K562 (cell line): ENCODE results near the gene EHD2. TPM values are rescaled to one million over a fixed set of nuclear protein-coding genes. Genes with fewer than 3 reads are reported as not detected.

Source experiments
- BMI1 ChIP-seq: fragments of 150-350 bp; IDR thresholded peaks from 2 replicates; pipeline ENCODE4 v1.6.1; 2014; ENCODE audit warnings: low read length
- EZH2 ChIP-seq: IDR thresholded peaks from 2 replicates; pipeline ENCODE4 v1.6.1; 2012; ENCODE audit warnings: low read depth, mild to moderate bottlenecking, inconsistent platforms, low read length, borderline replicate concordance
- GATA2 ChIP-seq: sonication (generic); formaldehyde crosslinking; IDR thresholded peaks from 2 replicates; pipeline ENCODE4 v1.4.0; 2020; ENCODE audit warnings: mild to moderate bottlenecking, missing genetic modification reagents
- KLF13 ChIP-seq: fragments of 450-650 bp; IDR thresholded peaks from 2 replicates; pipeline ENCODE4 v1.6.1; 2016; ENCODE audit warnings: missing genetic modification characterization, low read depth, mild to moderate bottlenecking, missing compliant biosample characterization, moderate library complexity, borderline replicate concordance
- KLF16 ChIP-seq: IDR thresholded peaks from 2 replicates; pipeline ENCODE4 v1.6.1; 2016; ENCODE audit warnings: antibody characterized with exemption
- RAD21 ChIP-seq, 2 experiments: fragments of 250-450 bp in 1 of 2; fragments of 450-650 bp in 1 of 2; sonication (Bioruptor Pico) in 1 of 2; formaldehyde crosslinking in 1 of 2; IDR thresholded peaks in 1 of 2; conservative IDR thresholded peaks in 1 of 2; 2 replicates each; pipeline versions ENCODE4 v1.4.0 to v1.8.0; 2020 to 2022; ENCODE audit warnings: mild to moderate bottlenecking in 2 of 2, moderate library complexity in 1 of 2
- TFE3 ChIP-seq: fragments of 450-650 bp; formaldehyde crosslinking; IDR thresholded peaks from 2 replicates; pipeline ENCODE4 v1.4.0; 2020; ENCODE audit warnings: mild to moderate bottlenecking, mixed read lengths
- U2AF1 ChIP-seq: fragments of 200-400 bp; formaldehyde crosslinking; optimal IDR thresholded peaks from 2 replicates; pipeline ENCODE3; 2017; ENCODE audit warnings: mild to moderate bottlenecking, low read depth, low read length, moderate library complexity
- ZBTB11 ChIP-seq, 3 experiments: fragments of 200-800 bp in 1 of 3; fragments of 250-450 bp in 1 of 3; fragments of 450-650 bp in 1 of 3; sonication (Bioruptor Pico) in 1 of 3; sonication (Bioruptor generic) in 1 of 3; formaldehyde crosslinking in 1 of 3; IDR thresholded peaks; 2 replicates each; pipeline versions ENCODE4 v1.6.1 to v1.8.0; 2016 to 2022; ENCODE audit warnings: mild to moderate bottlenecking in 2 of 3, missing genetic modification characterization in 2 of 3, missing compliant biosample characterization in 1 of 3, moderate library complexity in 1 of 3
- ZBTB34 ChIP-seq: fragments of 250-450 bp; sonication (Bioruptor Pico); IDR thresholded peaks from 2 replicates; pipeline ENCODE4 v1.8.0; 2021; ENCODE audit warnings: mild to moderate bottlenecking, moderate library complexity
- polyA plus RNA-seq, 8 experiments: library from polyadenylated mRNA; depleted of rRNA in 4 of 8; stranded (reverse) in 5 of 8; unstranded in 3 of 8; fragments of >200 nt; fragmentation: Nextera tagmentation in 2 of 8; fragmentation: Illumina TruSeq in 1 of 8; extraction: Ambion mirVana in 2 of 8; extraction: Trizol in 1 of 8; gene quantifications; 2 replicates each; pipeline versions ENCODE4 v1.2.1 to v1.2.3, GENCODE V29; 2011 to 2014; ENCODE audit warnings: inconsistent platforms in 1 of 8, missing spikeins in 1 of 8
- total RNA-seq, 7 experiments: library from RNA; depleted of rRNA in 6 of 7; stranded (reverse); fragments of >200 nt in 6 of 7; fragmentation: Illumina TruSeq in 2 of 7; extraction: Trizol in 2 of 7; gene quantifications; 2 replicates each; pipeline versions ENCODE4 v1.2.1 to v1.2.3, GENCODE V29; 2011 to 2021; ENCODE audit warnings: low replicate concordance in 1 of 7

EHD2 gene
- total and polyA plus RNA-seq, 9 of the 15 experiments (the other 6 are each of a cell fraction or from before 2014, with no cell fraction given) = 1.7 to 32.2 (median 3.0) TPM

- TF ChIP-seq TFE3 (CRISPR knock-in tag) (no peak), RAD21 (CRISPR knock-in tag; conservative IDR thresholded peaks at IDR 0.05 in 1 of 2, IDR thresholded peaks at IDR 0.05 in 1 of 2) (no peak), KLF13 (no peak), U2AF1 (no peak), GATA2 (CRISPR knock-in tag) (peak; percentile 52; the same call in 1 of the 2 replicates), ZBTB34 (CRISPR knock-in tag) (no peak), ZBTB11 (CRISPR knock-in tag; IDR thresholded peaks at IDR 0.05) (no peak), BMI1 (no peak), EZH2 (no peak), KLF16 (peak; percentile 75; the same call in 1 of the 2 replicates)
Measured at GRCh38 chr19:47729799-47730520, 16.7 kb downstream of the EHD2 start (continued).
